ENCODE measurements around the gene RHBG.

- TF ChIP-seq TEAD4 (IDR thresholded peaks at IDR 0.05) (no peak), TCF12 (IDR thresholded peaks at IDR 0.05; ENCODE audit: low read depth) (no peak), RAD21 (IDR thresholded peaks at IDR 0.05; ENCODE audit: low read depth) (no peak), YY1 (IDR thresholded peaks at IDR 0.05; ENCODE audit: low read depth) (no peak), CREB1 (IDR thresholded peaks at IDR 0.05; ENCODE audit: low read depth) (no peak), FOXM1 (IDR thresholded peaks at IDR 0.05; ENCODE audit: borderline replicate concordance, low read depth) (no peak), REST (IDR thresholded peaks at IDR 0.05; ENCODE audit: low read depth) (no peak), TAF1 (IDR thresholded peaks at IDR 0.05; ENCODE audit: low read depth) (no peak)
- TF ChIP-seq, protein P1, sequence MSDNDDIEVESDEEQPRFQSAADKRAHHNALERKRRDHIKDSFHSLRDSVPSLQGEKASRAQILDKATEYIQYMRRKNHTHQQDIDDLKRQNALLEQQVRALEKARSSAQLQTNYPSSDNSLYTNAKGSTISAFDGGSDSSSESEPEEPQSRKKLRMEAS (IDR thresholded peaks at IDR 0.05), result no peak
These were observed 55.9 kb downstream of the RHBG start for GRCh38 chr1:156424806-156425432.

All from Ishikawa (cell line).